ENCODE results near the gene COPG1.

DNA sequence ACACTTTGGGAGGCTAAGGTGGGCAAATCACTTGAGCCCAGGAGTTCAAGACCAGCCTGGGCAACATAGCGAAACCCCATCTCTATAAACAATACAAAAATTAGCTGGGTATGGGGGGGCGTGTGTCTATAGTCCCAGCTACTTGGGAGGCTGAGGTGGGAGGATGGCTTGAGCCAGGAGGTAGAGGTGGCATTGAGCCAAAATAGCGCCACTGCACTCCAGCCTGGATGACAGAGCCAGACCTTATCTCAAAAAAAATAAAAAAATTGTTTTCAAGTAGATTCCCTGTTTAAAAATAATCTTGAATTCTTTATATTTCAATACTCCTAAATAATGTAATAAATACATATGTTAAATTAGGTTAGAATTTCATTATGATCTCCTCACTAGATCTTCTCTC, 39.0 kb downstream of the COPG1 start:
- TF ChIP-seq, protein P1, sequence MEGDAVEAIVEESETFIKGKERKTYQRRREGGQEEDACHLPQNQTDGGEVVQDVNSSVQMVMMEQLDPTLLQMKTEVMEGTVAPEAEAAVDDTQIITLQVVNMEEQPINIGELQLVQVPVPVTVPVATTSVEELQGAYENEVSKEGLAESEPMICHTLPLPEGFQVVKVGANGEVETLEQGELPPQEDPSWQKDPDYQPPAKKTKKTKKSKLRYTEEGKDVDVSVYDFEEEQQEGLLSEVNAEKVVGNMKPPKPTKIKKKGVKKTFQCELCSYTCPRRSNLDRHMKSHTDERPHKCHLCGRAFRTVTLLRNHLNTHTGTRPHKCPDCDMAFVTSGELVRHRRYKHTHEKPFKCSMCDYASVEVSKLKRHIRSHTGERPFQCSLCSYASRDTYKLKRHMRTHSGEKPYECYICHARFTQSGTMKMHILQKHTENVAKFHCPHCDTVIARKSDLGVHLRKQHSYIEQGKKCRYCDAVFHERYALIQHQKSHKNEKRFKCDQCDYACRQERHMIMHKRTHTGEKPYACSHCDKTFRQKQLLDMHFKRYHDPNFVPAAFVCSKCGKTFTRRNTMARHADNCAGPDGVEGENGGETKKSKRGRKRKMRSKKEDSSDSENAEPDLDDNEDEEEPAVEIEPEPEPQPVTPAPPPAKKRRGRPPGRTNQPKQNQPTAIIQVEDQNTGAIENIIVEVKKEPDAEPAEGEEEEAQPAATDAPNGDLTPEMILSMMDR (IDR thresholded peaks at IDR 0.05), result no peak
- TF ChIP-seq, protein P2, sequence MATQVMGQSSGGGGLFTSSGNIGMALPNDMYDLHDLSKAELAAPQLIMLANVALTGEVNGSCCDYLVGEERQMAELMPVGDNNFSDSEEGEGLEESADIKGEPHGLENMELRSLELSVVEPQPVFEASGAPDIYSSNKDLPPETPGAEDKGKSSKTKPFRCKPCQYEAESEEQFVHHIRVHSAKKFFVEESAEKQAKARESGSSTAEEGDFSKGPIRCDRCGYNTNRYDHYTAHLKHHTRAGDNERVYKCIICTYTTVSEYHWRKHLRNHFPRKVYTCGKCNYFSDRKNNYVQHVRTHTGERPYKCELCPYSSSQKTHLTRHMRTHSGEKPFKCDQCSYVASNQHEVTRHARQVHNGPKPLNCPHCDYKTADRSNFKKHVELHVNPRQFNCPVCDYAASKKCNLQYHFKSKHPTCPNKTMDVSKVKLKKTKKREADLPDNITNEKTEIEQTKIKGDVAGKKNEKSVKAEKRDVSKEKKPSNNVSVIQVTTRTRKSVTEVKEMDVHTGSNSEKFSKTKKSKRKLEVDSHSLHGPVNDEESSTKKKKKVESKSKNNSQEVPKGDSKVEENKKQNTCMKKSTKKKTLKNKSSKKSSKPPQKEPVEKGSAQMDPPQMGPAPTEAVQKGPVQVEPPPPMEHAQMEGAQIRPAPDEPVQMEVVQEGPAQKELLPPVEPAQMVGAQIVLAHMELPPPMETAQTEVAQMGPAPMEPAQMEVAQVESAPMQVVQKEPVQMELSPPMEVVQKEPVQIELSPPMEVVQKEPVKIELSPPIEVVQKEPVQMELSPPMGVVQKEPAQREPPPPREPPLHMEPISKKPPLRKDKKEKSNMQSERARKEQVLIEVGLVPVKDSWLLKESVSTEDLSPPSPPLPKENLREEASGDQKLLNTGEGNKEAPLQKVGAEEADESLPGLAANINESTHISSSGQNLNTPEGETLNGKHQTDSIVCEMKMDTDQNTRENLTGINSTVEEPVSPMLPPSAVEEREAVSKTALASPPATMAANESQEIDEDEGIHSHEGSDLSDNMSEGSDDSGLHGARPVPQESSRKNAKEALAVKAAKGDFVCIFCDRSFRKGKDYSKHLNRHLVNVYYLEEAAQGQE (IDR thresholded peaks at IDR 0.05; ENCODE audit: insufficient read depth in 1 of 2, low read depth in 2 of 2, low read length in 1 of 2), result no peak
- TF ChIP-seq TCF7L2 (IDR thresholded peaks at IDR 0.05; ENCODE audit: low read depth, low read length) (no peak), POLR2AphosphoS5 (IDR thresholded peaks at IDR 0.05; ENCODE audit: low read depth, low read length) (no peak), SIN3A (IDR thresholded peaks at IDR 0.05; ENCODE audit: borderline replicate concordance, insufficient read depth, low read depth, low read length) (no peak)

All from Panc1 (cell line).